HG03159 (cell line): Measurements from ENCODE around the gene MAP1LC3B2.

Experiments used
- ATAC-seq: cut with Tn5 transposase; IDR thresholded peaks from one replicate; pipeline ENCODE4 v1.9.1; 2021; ENCODE audit warnings: mild to moderate bottlenecking, moderate library complexity; ENCODE audit not compliant: unreplicated experiment

MAP1LC3B2 gene

GRCh38 chr12:116609319-116610114 lies 50.3 kb downstream of the MAP1LC3B2 start:
- no peak for ATAC-seq

GRCh38 chr12:116610971-116611541 lies 51.9 kb downstream of the MAP1LC3B2 start:
- no peak for ATAC-seq

- no peak for ATAC-seq
Measured at GRCh38 chr12:116612436-116612835, 53.3 kb downstream of the MAP1LC3B2 start.

- ATAC-seq, result no peak
Measured at GRCh38 chr12:116613256-116613655, 54.1 kb downstream of the MAP1LC3B2 start.

- ATAC-seq, result no peak
Measured at GRCh38 chr12:116614194-116614915, 55.2 kb downstream of the MAP1LC3B2 start.

GRCh38 chr12:116615141-116615861 lies 56.1 kb downstream of the MAP1LC3B2 start:
- ATAC-seq, result no peak

GRCh38 chr12:116616536-116617248 lies 57.5 kb downstream of the MAP1LC3B2 start:
- ATAC-seq, result no peak

GRCh38 chr12:116619246-116619645 lies 60.1 kb downstream of the MAP1LC3B2 start:
- ATAC-seq, result no peak

- no peak for ATAC-seq
Measured at GRCh38 chr12:116620124-116620491, 60.9 kb downstream of the MAP1LC3B2 start.

- no peak for ATAC-seq
Measured at GRCh38 chr12:116620492-116621191, 61.5 kb downstream of the MAP1LC3B2 start.

- ATAC-seq, result no peak
Measured at GRCh38 chr12:116621194-116621593, 62.0 kb downstream of the MAP1LC3B2 start.

GRCh38 chr12:116624516-116624915 lies 65.3 kb downstream of the MAP1LC3B2 start:
- ATAC-seq, result no peak

- no peak for ATAC-seq
Measured at GRCh38 chr12:116626153-116626552, 67.0 kb downstream of the MAP1LC3B2 start.
